Ascending aorta (tissue), 2 donors: Measurements from ENCODE around the gene ABHD5. TPM values are rescaled to one million over a fixed set of nuclear protein-coding genes. Genes with fewer than 3 reads are reported as not detected.

Experiments used
- DNase-seq, 2 donors: peaks; one replicate each; pipeline ENCODE4 v3.0.0-alpha.2; 2019; ENCODE audit warnings: low spot score in 2 of 2
- H3K27ac ChIP-seq, 2 donors: fragments of 200-600 bp; sonication (generic); one replicate each; pipeline ENCODE4 v1.5.1; 2016 to 2017; ENCODE audit warnings: mild to moderate bottlenecking in 1 of 2
- H3K27me3 ChIP-seq: fragments of 200-600 bp; sonication (generic); one replicate; pipeline ENCODE4 v1.5.1; 2017
- H3K36me3 ChIP-seq, 2 donors: fragments of 200-600 bp; sonication (generic); one replicate each; pipeline ENCODE4 v1.5.1; 2016
- H3K4me1 ChIP-seq, 2 donors: fragments of 200-600 bp; sonication (generic); one replicate each; pipeline ENCODE4 v1.5.1; 2016 to 2017; ENCODE audit warnings: mild to moderate bottlenecking in 1 of 2
- H3K4me3 ChIP-seq, 2 donors: fragments of 200-600 bp; sonication (generic); one replicate each; pipeline ENCODE4 v1.5.1; 2016 to 2017; ENCODE audit warnings: mild to moderate bottlenecking in 1 of 2
- H3K9me3 ChIP-seq, 2 donors: fragments of 200-600 bp; sonication (generic); one replicate each; pipeline ENCODE4 v1.5.1; 2016
- intact Hi-C: fragments of 100-400 bp; cut with DNase I; formaldehyde crosslinking; loops from one replicate; pipeline ENCODE4 v1.15.1; 2023
- total RNA-seq: library from RNA; depleted of rRNA; stranded (reverse); fragments of >200 nt; gene quantifications from one replicate; pipeline ENCODE4 v1.1.0, GENCODE V29; 2016
- TF ChIP-seq, protein P1 (sequence below), 3 experiments: fragments of 200-600 bp in 2 of 3; fragments of 450-650 bp in 1 of 3; sonication (generic) in 2 of 3; IDR thresholded peaks; one replicate each; pipeline ENCODE4 v1.5.1; 2016 to 2019; ENCODE audit warnings: antibody characterized with exemption in 3 of 3, mild to moderate bottlenecking in 1 of 3, moderate library complexity in 1 of 3

Gene ABHD5
- total RNA-seq, 1 donor from 2014 or later = 5.3 TPM

DNA sequence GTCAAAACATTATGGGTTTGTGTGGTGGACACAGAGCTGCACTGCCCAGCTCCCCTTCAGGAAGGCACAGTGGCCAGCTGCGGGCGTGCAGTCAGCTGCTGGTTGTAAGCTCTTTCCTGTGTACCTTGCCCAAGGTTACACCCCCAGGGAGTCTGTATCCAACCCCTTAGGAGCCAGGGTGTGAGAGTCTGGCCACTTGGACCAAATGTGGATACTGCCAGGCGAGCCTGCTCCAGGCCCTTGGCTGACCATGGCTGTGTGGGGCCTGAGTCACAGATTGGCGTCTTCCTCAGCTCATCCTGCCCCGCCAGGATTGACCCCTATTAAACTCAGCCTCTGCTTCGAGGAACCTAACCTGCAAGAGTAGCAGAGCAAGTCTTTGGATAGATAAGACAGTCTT is 56.9 kb downstream of the ABHD5 start:
- Histone ChIP-seq H3K4me3 (no peak overlapping the region), H3K9me3 (no peaks in the 10 kb centered on the region), H3K27me3 (no peaks in the 10 kb centered on the region), H3K27ac (no peak overlapping the region), H3K4me1 (peaks cover 0 to 3% of the 10 kb centered on the region in 2 donors), H3K36me3 (no peaks in the 10 kb centered on the region)
- DNase-seq = no peak
- TF ChIP-seq, protein P1, sequence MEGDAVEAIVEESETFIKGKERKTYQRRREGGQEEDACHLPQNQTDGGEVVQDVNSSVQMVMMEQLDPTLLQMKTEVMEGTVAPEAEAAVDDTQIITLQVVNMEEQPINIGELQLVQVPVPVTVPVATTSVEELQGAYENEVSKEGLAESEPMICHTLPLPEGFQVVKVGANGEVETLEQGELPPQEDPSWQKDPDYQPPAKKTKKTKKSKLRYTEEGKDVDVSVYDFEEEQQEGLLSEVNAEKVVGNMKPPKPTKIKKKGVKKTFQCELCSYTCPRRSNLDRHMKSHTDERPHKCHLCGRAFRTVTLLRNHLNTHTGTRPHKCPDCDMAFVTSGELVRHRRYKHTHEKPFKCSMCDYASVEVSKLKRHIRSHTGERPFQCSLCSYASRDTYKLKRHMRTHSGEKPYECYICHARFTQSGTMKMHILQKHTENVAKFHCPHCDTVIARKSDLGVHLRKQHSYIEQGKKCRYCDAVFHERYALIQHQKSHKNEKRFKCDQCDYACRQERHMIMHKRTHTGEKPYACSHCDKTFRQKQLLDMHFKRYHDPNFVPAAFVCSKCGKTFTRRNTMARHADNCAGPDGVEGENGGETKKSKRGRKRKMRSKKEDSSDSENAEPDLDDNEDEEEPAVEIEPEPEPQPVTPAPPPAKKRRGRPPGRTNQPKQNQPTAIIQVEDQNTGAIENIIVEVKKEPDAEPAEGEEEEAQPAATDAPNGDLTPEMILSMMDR (IDR thresholded peaks at IDR 0.05) = no peak
- intact Hi-C loops = no loop called here

DNA sequence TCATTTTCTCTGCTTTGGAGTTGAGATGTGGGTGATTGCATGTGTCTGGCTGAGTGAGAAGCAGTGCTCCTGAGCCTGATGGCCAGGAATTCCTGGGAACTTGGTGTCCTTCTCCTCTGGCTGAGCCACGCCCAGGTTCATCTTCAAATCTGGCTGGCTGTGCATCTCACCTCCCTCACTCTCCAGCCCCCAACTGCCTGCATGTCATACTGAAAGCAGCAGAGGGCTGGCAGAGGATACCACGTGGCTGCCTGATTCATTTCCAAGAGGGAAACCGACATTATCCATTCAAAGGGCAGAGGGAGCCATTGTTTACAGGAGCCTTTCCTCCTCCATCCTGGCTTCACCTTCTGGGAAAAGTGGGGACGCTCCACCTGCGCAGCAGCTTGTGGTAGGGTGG is 57.4 kb downstream of the ABHD5 start:
- intact Hi-C loops = no loop called here
- H3K27ac ChIP-seq = no peak overlapping the region
- DNase-seq = no peak

DNA sequence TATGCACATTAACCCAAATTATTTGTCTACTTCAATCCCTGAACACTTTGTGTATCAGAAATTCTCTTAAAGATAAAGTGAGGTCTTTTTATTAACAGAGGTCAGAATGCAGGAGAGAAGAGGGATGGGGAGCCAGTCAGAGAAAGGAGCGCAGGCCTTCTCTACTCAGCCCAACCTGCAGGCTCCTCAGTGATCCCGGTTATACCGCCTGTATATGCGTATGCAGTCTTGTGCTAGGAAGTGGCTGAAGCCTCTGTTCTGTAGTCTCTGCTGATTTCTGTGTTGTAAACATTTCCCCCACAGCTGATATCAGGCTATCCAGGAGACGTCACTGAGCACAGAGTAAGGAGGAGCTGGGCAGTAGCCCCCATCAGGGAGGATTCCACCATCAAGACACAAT is 57.9 kb downstream of the ABHD5 start:
- TF ChIP-seq, protein P1 (IDR thresholded peaks at IDR 0.05) = no peak
- intact Hi-C loops = no loop called here
- no peaks in the 10 kb centered on the region for H3K4me1 ChIP-seq
- H3K27me3 ChIP-seq = no peaks in the 10 kb centered on the region
- no peak for DNase-seq
- H3K4me3 ChIP-seq = no peak overlapping the region
- H3K9me3 ChIP-seq = no peaks in the 10 kb centered on the region
- no peak overlapping the region for H3K27ac ChIP-seq
- no peaks in the 10 kb centered on the region for H3K36me3 ChIP-seq

More for the DNA sequence above, 57.4 kb downstream of the ABHD5 start:
- Histone ChIP-seq H3K27me3 (no peaks in the 10 kb centered on the region), H3K4me3 (no peak overlapping the region), H3K9me3 (no peaks in the 10 kb centered on the region), H3K36me3 (no peaks in the 10 kb centered on the region), H3K4me1 (no peaks in the 10 kb centered on the region)
- TF ChIP-seq, protein P1 (IDR thresholded peaks at IDR 0.05) = no peak

DNA sequence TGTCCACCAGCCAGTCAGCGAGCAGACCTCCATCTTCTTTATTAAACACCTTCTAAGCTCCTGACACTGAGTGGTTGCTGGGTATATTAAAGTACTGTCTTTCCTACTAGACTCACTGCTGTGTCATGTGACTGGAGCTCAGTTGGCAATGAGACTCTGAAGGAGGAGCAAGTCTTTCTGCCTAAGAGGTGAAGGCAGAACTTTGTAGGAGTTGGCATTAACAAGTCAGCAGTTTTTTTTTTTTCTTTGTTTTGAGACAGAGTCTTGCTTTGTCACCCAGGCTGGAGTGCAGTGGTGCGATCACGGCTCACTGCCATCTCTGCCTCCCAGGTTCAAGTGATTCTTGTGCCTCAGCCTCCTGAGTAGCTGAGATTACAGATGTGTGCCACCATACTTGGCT is 62.2 kb downstream of the ABHD5 start:
- Histone ChIP-seq H3K9me3 (no peaks in the 10 kb centered on the region), H3K4me1 (peaks cover 0 to 2% of the 10 kb centered on the region in 2 donors), H3K27me3 (no peaks in the 10 kb centered on the region), H3K4me3 (no peak overlapping the region), H3K36me3 (no peaks in the 10 kb centered on the region), H3K27ac (no peak overlapping the region)
- DNase-seq = no peak
- TF ChIP-seq, protein P1 (IDR thresholded peaks at IDR 0.05) = no peak
- intact Hi-C loops = no loop called here

DNA sequence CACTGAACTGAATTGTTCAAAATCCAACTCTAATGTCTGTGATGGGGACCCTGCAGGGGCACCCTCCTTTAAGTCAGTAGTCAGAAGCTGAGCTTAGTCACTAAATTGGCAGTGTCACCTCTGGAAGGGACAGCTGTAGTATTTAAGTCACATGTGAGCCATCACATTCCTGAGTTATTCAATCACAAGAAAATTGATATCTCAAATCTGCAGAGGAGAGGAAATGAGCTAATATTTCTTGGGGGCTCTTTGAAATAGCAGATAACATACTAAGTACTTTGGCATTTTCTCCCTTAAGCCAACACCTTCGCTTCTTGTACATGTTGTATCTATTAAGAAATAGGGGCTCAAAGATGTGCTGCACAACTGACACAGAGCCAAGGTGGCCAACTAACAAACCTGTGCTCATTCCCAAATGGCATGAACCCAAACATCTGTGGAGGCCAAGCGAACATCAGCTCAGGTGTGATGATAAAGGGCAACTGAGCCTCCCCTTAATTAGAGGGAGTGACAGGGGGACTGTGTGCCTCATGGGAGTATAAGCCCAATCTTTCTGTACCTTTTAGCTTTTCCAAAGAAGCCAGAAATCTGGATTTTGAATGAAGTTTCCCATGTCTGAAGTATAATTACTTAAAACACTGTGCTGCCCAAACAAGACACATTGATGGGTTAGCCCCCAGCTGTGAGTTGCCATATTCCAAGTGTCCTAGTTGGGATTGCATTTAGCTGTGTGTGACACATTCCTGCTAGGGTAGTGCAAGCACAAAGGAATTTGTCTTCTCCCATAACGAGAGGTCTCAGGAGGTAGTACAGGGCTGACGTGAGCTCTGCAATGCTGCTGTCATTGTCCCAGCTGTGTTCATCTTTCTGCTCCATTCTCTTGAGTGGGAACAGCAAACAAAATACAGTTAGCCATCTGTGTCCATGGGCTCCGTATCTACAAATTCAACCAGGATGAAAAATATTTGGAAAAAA is 63.3 kb downstream of the ABHD5 start:
- DNase-seq = no peak
- Histone ChIP-seq H3K4me1 (peaks cover 2 to 5% of the 10 kb centered on the region in 2 donors), H3K27ac (no peak overlapping the region), H3K9me3 (no peaks in the 10 kb centered on the region), H3K27me3 (no peaks in the 10 kb centered on the region), H3K4me3 (no peak overlapping the region), H3K36me3 (no peaks in the 10 kb centered on the region)
- TF ChIP-seq, protein P1 (IDR thresholded peaks at IDR 0.05) = no peak
- intact Hi-C loops = no loop called here
